Skeletal muscle tissue (tissue), 4 donors: ENCODE data around the gene CHST6. TPM values are rescaled to one million over a fixed set of nuclear protein-coding genes. Genes with fewer than 3 reads are reported as not detected.
A peak's percentile ranks its signal among the peaks of the same experiment; 100 is the strongest.
"Not testable (repeated sequence)": the region's sequence is repeated elsewhere in the genome, so short reads cannot be mapped to it uniquely, and the experiment has no call there.

Experiments
- H3K27ac ChIP-seq: one replicate; pipeline ENCODE4 v1.7.0; 2013; ENCODE audit warnings: mild to moderate bottlenecking, low read depth, low read length, inconsistent platforms
- H3K27me3 ChIP-seq, 3 donors: one replicate each; pipeline ENCODE4 v1.7.0; 2013; ENCODE audit warnings: low read length in 3 of 3; ENCODE audit not compliant: control insufficient read depth in 3 of 3, insufficient read depth in 3 of 3
- H3K36me3 ChIP-seq, 3 donors: one replicate each; pipeline ENCODE4 v1.7.0; 2013; ENCODE audit warnings: low read length in 3 of 3; ENCODE audit not compliant: control insufficient read depth in 3 of 3, insufficient read depth in 3 of 3
- H3K4me1 ChIP-seq, 3 donors: one replicate each; pipeline ENCODE4 v1.7.0; 2013; ENCODE audit warnings: low read length in 3 of 3, mild to moderate bottlenecking in 3 of 3; ENCODE audit not compliant: control insufficient read depth in 3 of 3, insufficient read depth in 3 of 3
- H3K4me3 ChIP-seq, 3 donors: one replicate each; pipeline ENCODE4 v1.7.0; 2013; ENCODE audit warnings: low read length in 3 of 3
- H3K9ac ChIP-seq, 3 donors: one replicate each; pipeline ENCODE4 v1.7.0; 2013; ENCODE audit warnings: low read length in 3 of 3, mild to moderate bottlenecking in 3 of 3, moderate library complexity in 2 of 3, low read depth in 1 of 3
- H3K9me3 ChIP-seq, 3 donors: one replicate each; pipeline ENCODE4 v1.7.0; 2013; ENCODE audit warnings: low read length in 3 of 3; ENCODE audit not compliant: control insufficient read depth in 3 of 3
- total RNA-seq: library from RNA; depleted of rRNA; stranded (reverse); fragments of >200 nt; gene quantifications from one replicate; pipeline ENCODE4 v1.2.3, GENCODE V29; 2014
- donor health status: Osteomylitis.

The CHST6 gene
- total RNA-seq, 1 donor from 2014 or later: 2.1 TPM

GRCh38 chr16:75506107-75506506 lies 10.9 kb upstream of the CHST6 start:
- H3K27me3 ChIP-seq: no peaks in the 10 kb centered on the region
- H3K27ac ChIP-seq: peak overlapping the region; percentile 37
- H3K36me3 ChIP-seq: no peaks in the 10 kb centered on the region
- H3K4me1 ChIP-seq: peaks cover 3 to 15% (median 8%) of the 10 kb centered on the region in 3 donors
- H3K9ac ChIP-seq: no peak overlapping the region
- no peak overlapping the region for H3K4me3 ChIP-seq
- H3K9me3 ChIP-seq: no peaks in the 10 kb centered on the region

GRCh38 chr16:75503801-75504200 lies 8.6 kb upstream of the CHST6 start:
- no peaks in the 10 kb centered on the region for H3K36me3 ChIP-seq
- H3K4me1 ChIP-seq: peaks cover 3 to 15% (median 8%) of the 10 kb centered on the region in 3 donors
- H3K27ac ChIP-seq: no peak overlapping the region
- H3K4me3 ChIP-seq: no peak overlapping the region
- H3K9me3 ChIP-seq: no peaks in the 10 kb centered on the region
- H3K9ac ChIP-seq: no peak overlapping the region
- no peaks in the 10 kb centered on the region for H3K27me3 ChIP-seq

- no peak overlapping the region for H3K9ac ChIP-seq
- H3K27ac ChIP-seq: no peak overlapping the region
- no peaks in the 10 kb centered on the region for H3K36me3 ChIP-seq
- no peak overlapping the region for H3K4me3 ChIP-seq
- no peaks in the 10 kb centered on the region for H3K9me3 ChIP-seq
- peaks cover 3 to 12% (median 8%) of the 10 kb centered on the region in 3 donors for H3K4me1 ChIP-seq
- no peaks in the 10 kb centered on the region for H3K27me3 ChIP-seq
These were observed 7.8 kb upstream of the CHST6 start for GRCh38 chr16:75502916-75503605.

- H3K27ac ChIP-seq, H3K27me3 ChIP-seq, H3K9ac ChIP-seq, H3K36me3 ChIP-seq, H3K9me3 ChIP-seq, H3K4me1 ChIP-seq, H3K4me3 ChIP-seq: not testable (repeated sequence)
These were observed 6.6 kb upstream of the CHST6 start for GRCh38 chr16:75501820-75502219.

GRCh38 chr16:75501359-75501758 lies 6.1 kb upstream of the CHST6 start:
- peaks cover 3% of the 10 kb centered on the region in 3 donors for H3K4me1 ChIP-seq
- no peak overlapping the region for H3K9ac ChIP-seq
- H3K4me3 ChIP-seq: no peak overlapping the region
- no peaks in the 10 kb centered on the region for H3K36me3 ChIP-seq
- no peaks in the 10 kb centered on the region for H3K27me3 ChIP-seq
- no peaks in the 10 kb centered on the region for H3K9me3 ChIP-seq
- H3K27ac ChIP-seq: no peak overlapping the region

GRCh38 chr16:75498605-75499322 lies 3.5 kb upstream of the CHST6 start:
- not testable (repeated sequence) for H3K27ac ChIP-seq, H3K36me3 ChIP-seq, H3K4me3 ChIP-seq, H3K9me3 ChIP-seq, H3K9ac ChIP-seq
- Histone ChIP-seq H3K27me3 (peaks cover 11 to 17% (median 15%) of the 10 kb centered on the region in 3 donors), H3K4me1 (peaks cover 2 to 11% (median 11%) of the 10 kb centered on the region in 3 donors)

GRCh38 chr16:75497558-75497957 lies 2.3 kb upstream of the CHST6 start:
- Histone ChIP-seq H3K27me3 (peaks cover 11 to 25% (median 20%) of the 10 kb centered on the region in 3 donors), H3K36me3 (no peaks in the 10 kb centered on the region), H3K27ac (no peak overlapping the region), H3K4me1 (peaks cover 2 to 11% (median 11%) of the 10 kb centered on the region in 3 donors), H3K9ac (no peak overlapping the region), H3K4me3 (no peak overlapping the region), H3K9me3 (no peaks in the 10 kb centered on the region)

GRCh38 chr16:75494661-75495075 lies 573 bp downstream of the CHST6 start:
- Histone ChIP-seq H3K27ac (no peak overlapping the region), H3K9ac (peak overlapping the region; percentile 23 to 43 (median 33)), H3K36me3 (no peaks in the 10 kb centered on the region), H3K27me3 (peaks cover 17 to 25% (median 20%) of the 10 kb centered on the region in 3 donors), H3K4me1 (peaks cover 2 to 11% (median 7%) of the 10 kb centered on the region in 3 donors), H3K9me3 (no peaks in the 10 kb centered on the region), H3K4me3 (peak overlapping the region; percentile 58 to 64 (median 60))

- Histone ChIP-seq H3K9ac (no peak overlapping the region), H3K9me3 (no peaks in the 10 kb centered on the region), H3K27ac (no peak overlapping the region), H3K4me3 (peak overlapping the region in 2 of 3 donors; percentile 54 to 64), H3K27me3 (peaks cover 17 to 25% (median 20%) of the 10 kb centered on the region in 3 donors), H3K36me3 (no peaks in the 10 kb centered on the region), H3K4me1 (peaks cover 2 to 11% (median 7%) of the 10 kb centered on the region in 3 donors)
These were observed 1.1 kb downstream of the CHST6 start for GRCh38 chr16:75494184-75494583.

- Histone ChIP-seq H3K4me1 (peaks cover 2 to 11% (median 7%) of the 10 kb centered on the region in 3 donors), H3K4me3 (no peak overlapping the region), H3K27ac (no peak overlapping the region), H3K9me3 (no peaks in the 10 kb centered on the region), H3K36me3 (no peaks in the 10 kb centered on the region), H3K9ac (no peak overlapping the region), H3K27me3 (peaks cover 17 to 25% (median 20%) of the 10 kb centered on the region in 3 donors)
These were observed 3.4 kb downstream of the CHST6 start for GRCh38 chr16:75491876-75492275.
